Measurements from ENCODE around the gene SLIT3.

DNA sequence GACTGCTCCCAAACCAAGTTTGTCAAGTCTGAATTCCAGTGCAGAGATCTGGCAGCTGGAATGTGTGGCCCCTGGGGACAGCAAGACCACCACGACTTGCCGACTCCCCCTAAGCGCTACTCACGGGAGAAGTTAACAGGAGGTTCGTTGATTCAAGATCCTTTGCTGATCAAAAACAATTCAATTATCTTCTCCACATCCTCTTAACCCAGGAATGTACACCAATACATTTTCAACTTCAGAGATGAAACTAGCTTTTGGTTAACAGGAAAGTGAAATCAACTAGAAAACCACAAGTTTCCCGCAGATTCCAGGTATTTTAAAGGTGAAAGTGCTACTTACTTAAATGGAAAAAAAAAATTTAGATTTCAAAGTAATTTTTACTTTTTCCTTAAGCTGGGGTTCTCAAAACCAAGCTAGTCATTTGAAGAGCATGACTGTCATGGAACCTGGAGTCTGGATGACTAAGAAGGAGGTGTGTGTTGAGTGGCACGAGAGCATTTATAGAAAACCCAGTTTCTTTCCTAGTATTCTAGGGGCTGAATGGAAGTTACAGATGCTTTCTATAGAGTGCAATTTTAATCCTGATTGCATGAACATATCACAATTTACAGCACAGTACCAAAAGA, 464.2 kb downstream of the SLIT3 start:
- TF ChIP-seq, protein P1, sequence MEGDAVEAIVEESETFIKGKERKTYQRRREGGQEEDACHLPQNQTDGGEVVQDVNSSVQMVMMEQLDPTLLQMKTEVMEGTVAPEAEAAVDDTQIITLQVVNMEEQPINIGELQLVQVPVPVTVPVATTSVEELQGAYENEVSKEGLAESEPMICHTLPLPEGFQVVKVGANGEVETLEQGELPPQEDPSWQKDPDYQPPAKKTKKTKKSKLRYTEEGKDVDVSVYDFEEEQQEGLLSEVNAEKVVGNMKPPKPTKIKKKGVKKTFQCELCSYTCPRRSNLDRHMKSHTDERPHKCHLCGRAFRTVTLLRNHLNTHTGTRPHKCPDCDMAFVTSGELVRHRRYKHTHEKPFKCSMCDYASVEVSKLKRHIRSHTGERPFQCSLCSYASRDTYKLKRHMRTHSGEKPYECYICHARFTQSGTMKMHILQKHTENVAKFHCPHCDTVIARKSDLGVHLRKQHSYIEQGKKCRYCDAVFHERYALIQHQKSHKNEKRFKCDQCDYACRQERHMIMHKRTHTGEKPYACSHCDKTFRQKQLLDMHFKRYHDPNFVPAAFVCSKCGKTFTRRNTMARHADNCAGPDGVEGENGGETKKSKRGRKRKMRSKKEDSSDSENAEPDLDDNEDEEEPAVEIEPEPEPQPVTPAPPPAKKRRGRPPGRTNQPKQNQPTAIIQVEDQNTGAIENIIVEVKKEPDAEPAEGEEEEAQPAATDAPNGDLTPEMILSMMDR (IDR thresholded peaks at IDR 0.05; ENCODE audit: borderline replicate concordance, extremely low read depth, low read length, poor library complexity, severe bottlenecking), result no peak
- no peak for TF ChIP-seq EZH2 (IDR thresholded peaks at IDR 0.05; ENCODE audit: borderline replicate concordance, low read depth, low read length, severe bottlenecking)

Data from DND-41 (cell line).